ENCODE results near the gene REG4.
"Not testable (repeated sequence)": the region's sequence is repeated elsewhere in the genome, so short reads cannot be mapped to it uniquely, and the experiment has no call there.

The REG4 gene

GRCh38 chr1:119805746-119806145, 5.5 kb downstream of the REG4 start:
- no peak for DNase-seq

DNA sequence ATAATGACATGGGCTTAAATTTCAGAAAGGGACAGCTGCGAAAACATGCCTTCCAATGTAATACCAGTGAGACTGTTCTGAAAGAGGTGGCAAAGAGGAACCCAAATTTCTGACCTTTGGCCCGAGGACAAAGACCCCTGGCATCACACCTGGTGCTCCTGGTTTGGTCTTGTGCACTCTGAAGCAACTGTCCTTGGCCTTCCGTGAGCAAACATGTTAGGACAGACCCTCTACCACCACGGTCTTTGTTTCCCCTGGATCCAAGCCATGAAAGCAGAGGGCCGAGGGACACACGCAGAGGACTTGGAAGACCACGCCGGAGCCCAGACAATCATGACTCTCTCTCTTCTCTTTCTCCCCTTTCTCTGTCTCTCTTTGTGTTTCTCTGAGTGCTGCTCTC, 6.0 kb downstream of the REG4 start:
- no peak for DNase-seq

GRCh38 chr1:119799599-119800177, 11.6 kb downstream of the REG4 start:
- DNase-seq: no peak

GRCh38 chr1:119799003-119799402, 12.3 kb downstream of the REG4 start:
- no peak for DNase-seq

- no peak for DNase-seq
Observed at GRCh38 chr1:119797606-119798005, 13.7 kb downstream of the REG4 start.

GRCh38 chr1:119797162-119797561, 14.1 kb downstream of the REG4 start:
- no peak for DNase-seq

GRCh38 chr1:119795261-119796200, 15.7 kb downstream of the REG4 start:
- no peak for DNase-seq

DNA sequence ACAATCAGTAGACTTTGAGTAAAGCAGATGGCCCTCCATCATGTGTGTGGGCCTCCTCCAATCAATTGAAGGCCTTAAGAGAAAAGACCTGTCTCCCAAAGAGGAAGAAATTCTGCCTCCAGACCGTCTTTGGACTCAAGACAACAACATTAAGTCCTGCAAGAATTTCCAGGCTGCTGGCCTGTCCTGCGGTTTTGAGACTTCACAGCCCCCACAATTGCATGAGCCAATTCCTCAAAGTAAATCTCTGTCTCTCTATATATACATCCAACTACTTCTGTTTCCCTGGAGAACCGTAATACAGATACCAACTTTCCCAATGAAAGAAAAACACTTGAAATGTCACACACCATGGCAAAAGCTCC, 16.4 kb downstream of the REG4 start:
- no peak for DNase-seq

- DNase-seq: no peak
Observed at GRCh38 chr1:119794230-119794875, 16.9 kb downstream of the REG4 start.

DNA sequence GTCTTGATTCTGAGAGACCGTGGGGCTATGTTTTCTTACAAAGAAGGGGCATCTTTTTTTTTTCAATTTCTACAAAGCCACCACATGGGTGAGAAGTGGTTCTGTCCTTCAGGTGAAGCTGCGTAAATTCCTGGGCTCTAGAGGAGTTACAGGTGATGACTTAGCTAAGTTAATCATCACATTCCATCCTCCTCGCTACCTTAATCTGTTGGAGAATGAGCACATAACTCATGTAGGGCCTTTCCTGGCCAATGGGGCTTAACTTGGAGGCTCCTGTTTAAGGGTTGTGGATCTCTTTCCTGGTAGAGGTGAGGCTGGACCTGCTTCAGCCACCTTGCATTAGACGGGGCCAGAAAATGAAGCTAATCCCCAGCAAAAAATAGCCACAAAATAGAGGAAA, 19.9 kb downstream of the REG4 start:
- DNase-seq: no peak

GRCh38 chr1:119790451-119791198, 20.6 kb downstream of the REG4 start:
- DNase-seq: no peak

DNA sequence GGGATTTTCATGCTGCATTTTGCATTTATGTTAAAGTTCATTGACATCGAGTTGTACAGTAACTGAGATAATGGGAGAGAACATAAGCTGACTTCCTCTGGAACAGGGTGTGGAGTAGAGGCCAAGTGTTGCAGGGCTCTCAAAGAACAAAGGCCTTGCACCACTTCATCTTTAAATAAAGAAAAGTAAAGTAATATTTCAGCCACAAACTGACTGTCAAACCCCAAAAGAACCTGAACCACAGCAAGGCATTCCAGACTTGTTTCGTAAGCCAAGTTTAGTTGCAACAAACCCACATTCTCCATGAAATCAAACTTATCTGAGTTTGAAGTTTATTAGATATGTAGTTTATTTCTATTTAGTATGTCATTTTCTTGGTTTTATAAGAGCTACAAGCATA, 23.5 kb downstream of the REG4 start:
- DNase-seq: no peak

GRCh38 chr1:119786473-119787050, 24.7 kb downstream of the REG4 start:
- not testable (repeated sequence) for DNase-seq

- not testable (repeated sequence) for DNase-seq
Observed at GRCh38 chr1:119786046-119786445, 25.2 kb downstream of the REG4 start.

DNA sequence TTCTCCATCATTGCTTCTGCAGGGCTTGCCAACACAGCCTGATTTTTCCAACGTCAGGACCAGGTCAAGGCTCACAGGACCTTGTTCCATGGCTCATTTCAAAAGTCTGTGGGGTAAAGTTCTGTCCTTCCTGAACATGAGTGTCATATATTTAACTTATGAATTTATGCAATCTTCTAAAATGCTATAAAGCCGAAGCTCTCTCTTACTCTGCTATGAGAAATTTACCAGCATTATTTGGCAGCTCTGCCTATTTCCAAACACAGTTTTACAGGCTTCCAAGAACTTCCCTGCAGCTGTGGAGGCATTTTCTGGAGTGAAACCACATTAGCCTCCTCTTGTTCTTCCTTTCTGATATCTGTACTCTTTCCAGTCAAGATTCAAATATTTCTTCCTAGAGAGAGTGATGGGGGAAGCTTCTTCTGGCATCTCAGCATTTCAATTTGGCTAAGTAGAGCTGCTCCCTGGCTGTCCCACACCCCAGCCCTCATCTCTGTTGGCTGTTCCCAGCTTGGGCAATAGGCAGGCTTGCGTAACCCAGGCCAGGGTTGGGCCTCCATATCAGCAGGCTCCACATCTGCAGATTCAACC, 27.0 kb downstream of the REG4 start:
- DNase-seq: no peak

- DNase-seq: no peak
Observed at GRCh38 chr1:119783354-119784185, 27.7 kb downstream of the REG4 start.

- no peak for DNase-seq
Observed at GRCh38 chr1:119782631-119783325, 28.5 kb downstream of the REG4 start.

- no peak for DNase-seq
Observed at GRCh38 chr1:119781434-119782210, 29.6 kb downstream of the REG4 start.

- no peak for DNase-seq
Observed at GRCh38 chr1:119779869-119780356, 31.3 kb downstream of the REG4 start.

Measured in activated CD4-positive, alpha-beta T cell treated with anti-CD3 and anti-CD28 coated beads for 1 hour (primary cell).